NCI-H1092 (cell line): ENCODE results near the gene KRI1.

Source experiments
- DNase-seq: peaks from one replicate; lab custom pipeline; 2025; lab: John Stamatoyannopoulos, UW

Gene KRI1

DNA sequence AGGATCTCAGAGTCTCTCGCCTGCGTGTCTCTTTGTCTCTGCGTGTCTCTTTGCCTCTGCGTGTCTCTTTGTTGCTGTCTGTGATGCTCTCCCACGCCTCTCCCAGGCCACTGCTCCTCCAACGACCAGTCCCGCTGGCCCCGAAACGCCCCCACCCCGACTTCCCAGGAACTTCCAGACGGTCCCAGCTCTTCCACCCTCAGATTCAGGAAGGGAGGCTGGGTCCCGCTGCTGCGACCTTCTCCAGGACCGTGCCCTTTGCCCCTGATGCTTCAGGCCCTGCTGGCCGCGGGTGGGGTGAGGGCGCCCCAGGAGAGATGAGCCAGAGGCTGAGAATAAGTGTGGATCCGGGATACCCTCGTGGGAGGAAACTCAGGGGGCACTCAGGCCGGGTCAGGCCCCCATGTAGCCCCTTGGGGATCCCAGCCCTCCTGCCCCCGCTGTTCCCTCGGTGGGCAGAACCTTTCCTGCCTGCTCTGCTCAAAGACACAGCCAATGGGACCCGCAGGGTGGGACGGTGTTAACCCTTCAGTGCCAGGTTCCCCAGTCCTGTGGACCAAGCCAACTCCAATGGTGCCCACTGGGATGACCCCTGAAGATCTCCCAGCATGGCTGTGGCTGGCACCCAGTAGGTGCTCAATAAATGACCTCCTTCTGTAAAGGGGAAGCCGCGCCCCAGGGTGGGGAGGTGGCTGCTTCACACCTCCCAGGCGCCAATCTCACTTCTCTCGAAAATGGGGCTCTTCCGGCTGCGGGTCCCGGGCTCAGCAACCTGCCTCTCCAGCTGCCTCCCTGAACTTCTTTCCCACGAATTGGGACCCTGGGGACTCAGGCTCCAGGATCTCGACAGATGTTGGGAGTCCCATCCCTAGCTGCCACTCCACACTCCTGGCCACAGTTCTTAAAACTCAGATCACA lies 47.1 kb downstream of the KRI1 start:
- DNase-seq, result no peak

DNA sequence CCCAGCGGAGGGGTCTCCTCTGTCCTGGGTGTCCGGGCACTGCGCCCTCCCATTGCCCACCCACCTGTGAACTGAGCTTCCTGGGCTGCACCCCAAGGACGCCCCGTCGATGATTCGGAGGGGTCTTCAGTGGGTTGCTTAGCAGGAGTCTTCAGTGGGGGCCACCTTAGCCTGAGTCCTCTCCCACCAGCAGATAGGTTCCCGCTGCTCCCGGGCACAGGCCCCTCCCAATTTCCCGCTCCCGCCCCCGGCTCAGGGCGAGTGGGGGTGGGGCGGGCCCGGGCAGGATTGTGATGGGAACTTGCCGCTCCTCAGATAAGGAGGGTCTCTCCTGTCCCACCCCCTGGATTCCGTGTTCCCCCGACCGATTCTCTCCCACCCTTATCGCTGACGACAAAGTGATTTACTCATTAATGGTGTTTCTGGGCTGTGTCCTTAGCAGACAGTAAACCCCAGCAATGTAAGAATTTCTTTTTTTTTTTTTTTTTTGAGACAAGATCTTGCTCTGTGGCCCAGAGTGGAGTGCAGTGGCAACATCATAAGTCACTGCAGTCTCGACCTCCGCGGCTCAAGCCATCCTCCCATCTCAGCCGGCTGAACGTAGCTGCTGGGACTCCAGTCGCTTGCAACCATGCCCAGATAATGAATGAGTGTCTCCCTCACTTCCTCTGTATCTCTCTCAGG lies 47.9 kb downstream of the KRI1 start:
- no peak for DNase-seq

DNA sequence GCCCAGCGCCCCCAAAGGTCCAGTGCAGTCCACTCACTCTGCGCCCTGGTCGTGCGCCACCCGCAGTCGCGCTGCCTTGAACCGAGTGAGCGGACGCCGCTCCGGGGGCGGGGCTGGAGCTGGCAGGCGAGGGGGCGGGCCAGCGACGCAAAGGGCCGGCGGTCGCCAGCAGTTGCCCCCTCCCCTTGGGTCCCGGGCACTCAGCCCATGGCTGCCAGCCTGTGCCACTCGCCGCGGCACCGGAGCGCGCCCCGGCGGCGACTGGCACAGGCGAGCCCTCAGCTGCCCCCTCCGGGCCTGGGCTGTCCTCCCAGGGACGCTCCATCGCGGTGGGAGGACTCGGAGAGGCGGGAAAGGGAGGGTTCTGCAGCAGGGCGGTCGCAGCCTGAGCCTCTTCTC lies 48.5 kb downstream of the KRI1 start, which contains the start of gene S1PR5:
S1PR5 (minus strand) TSS at position 87 of the 399 bp plus-strand sequence. CDS start 2,436 bp downstream, outside the sequence.
- no peak for DNase-seq

DNA sequence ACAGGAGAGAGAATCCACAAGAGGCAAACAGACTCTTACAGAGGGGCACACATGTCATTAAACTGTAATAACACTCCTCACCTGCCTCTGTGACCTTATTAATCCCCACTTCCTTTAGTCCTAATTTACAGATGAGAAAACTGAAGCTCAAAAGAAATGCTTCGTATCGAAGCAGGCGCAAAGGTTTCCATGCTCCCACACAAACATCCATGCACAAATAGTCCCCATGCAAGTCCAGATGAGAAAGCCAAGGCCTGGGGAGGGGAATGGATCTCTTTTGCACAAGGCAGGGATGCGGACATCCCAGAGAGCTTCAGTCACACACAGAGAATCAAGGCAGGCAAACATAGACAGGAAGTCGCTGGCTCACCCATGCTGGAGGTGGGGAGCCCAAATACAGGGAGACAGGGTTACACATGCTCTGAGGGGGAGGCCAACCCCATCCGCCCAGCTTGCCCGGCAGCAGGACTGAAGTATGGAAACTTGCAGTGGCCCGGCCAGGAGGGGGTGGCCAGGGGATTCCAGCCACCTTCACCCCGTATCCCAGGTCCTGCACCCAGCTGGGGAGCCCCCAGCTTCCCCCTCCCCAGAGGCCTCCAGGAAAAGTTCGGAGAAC lies 49.0 kb downstream of the KRI1 start:
- DNase-seq, result no peak

DNA sequence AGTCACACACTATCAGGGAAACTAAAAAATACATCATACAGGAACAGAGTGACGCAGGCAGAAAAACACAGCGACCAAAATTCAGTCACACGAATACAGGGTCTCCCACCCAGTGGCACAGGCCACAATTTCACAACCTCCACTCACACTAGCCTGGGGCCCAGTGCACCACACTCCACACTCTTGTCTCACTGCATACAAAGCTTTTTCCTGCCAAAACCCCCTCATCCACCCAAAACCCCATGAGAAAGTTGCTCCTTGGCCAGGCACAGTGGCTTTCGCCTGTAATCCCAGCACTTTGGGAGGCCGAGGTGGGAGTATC lies 49.8 kb downstream of the KRI1 start:
- no peak for DNase-seq

DNA sequence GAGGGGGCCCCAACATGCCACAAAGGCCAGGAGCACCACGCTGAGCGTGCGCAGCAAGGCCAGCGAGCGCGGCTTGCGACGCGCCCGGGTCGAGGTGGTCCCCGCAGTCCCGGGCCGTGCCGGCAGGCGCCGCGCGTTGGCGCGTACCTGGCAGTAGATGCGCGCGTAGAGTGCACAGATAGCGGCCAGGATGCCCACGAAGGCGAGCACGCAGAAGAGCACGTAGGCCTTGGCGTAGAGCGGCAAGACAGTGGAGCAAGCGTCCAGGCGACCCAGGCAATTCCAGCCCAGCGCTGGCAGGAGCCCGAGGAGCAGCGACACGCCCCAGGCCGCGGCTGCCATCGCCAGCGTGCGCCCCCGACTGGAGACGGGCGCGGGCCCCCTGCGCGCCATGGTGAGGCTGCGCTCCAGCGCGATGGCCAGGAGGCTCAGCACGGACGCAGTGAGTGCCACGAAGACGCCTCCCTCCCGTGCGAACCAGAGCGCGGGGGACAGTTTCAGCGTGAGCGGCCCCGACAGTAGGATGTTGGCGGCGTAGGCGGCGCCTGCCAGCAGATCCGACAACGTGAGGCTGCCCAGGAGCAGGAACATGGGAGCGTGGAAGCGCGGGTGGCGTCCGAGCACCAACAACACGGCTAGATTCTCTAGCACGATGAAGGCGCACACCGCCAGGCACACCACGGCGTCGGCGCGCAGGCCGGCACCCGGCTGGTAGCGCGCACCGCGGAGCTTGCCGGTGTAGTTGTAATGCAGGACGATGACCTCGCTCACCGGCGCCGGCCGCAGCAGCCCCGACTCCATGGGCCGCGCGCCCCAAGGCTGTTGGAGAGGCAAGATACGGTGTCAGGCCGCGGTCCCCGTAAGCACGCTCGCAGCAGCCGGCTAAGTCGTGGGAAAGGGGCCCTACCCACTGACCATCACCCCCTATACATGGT lies 51.3 kb downstream of the KRI1 start:
- DNase-seq, result no peak

DNA sequence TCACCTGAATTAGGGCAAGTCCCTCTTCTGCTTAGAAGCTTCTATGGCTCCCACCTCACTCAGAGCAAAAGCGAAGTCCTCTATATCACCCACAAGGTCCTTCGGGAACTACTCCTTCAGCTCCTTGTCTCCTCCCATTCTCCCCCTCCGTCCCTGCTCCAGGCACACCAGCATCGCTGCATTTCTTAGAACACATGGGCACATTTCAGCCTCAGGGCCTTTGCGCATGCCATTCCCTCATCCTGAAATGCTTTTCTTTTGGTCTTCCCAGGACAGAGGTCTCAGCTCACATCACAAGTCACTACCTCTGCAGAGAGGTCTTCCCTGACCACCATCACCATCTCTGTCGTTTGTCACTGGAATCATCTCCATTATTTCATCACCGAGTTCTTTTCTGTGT lies 52.6 kb downstream of the KRI1 start:
- DNase-seq, result no peak

DNA sequence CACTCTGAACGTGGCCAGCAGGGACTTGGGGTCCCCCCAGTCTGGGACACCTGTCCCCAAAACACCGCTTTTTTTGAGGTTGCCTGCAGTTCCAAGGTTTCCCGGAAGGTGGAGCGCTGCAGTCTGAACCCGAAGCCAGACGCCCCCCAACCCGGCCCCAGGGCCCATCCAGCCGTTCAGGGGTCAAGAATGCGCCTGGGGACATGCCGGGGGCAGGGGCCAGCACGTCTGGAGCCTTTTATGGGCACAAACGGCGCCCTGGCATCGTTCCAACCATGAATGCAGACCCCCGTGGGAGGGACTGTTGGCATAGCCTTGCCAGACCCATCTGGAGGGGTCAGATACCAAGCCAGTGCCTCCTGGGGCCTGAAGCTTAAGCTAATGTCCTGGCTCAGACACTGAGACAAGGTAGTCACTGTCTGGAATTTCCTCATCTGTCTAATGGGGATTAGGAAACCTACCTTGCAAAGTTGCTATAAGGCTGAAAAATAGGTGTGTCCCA lies 55.5 kb downstream of the KRI1 start:
- DNase-seq, result no peak

DNA sequence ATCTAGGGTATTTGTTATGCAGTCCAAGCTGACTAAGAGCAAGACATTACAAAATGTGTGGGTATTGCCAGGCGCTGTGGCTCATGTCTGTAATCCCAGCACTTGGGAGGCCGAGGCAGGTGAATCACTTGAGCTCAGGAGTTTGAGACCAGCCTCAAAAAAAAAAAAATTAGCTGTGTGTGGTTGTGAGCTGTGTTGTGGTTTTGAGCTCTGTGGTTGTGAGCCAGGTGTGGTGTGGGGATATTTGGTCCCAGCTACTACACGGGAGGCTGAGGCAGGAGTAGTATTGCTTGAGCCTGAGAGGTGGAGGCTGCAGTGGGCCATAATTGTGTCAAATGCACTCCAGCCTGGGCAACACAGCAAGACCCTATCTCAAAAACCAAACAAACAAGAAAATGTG lies 57.1 kb downstream of the KRI1 start:
- DNase-seq, result no peak

DNA sequence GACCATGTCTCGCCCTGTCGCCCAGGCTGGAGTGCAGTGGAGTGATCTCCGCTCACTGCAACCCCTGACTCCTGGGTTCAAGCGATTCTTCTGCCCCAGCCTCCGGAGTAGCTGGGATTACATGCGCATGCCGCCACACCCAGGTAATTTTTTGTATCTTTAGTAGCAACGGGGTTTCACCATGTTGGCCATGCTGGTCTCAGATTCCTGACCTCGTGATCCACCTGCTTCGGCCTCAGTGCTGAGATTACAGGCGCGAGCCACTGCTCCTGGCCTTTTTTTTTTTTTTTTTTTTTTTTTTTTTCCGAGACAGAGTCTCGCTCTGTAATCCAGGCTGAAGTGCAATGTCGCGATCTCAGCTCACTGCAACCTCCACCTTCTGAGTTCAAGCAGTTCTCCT lies 57.8 kb downstream of the KRI1 start:
- DNase-seq, result no peak

DNA sequence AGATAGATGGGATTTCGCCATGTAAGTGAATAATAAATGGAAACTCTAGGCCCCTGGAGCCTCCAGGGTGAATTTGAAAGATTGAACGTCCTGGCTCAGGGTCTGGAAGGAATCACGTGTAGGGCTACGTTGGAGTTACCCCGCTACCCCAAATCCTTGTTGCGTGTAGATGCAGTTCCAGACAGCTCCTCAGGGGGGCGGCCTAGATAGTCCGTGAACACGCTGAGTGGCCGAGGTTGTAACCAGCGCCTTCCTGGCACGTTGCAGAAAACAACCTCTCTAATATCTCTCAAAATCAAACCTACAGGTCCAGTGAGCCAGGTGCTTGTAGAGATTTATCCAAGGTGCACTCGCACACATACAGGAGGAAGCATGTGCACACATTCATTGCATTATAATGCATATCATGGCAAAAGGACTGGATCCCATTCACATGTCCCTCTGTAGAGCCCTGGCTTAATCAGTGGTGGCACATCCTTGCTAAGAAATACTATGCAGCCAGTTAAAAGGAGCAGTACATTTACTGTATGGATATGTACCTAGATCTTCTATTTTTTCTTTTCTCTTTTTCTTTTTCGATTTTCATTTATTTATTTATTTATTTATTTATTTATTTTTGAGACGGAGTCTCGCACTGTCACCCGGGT lies 60.1 kb downstream of the KRI1 start:
- DNase-seq, result no peak
